ENCODE measurements around the gene CNKSR2. TPM values are rescaled to one million over a fixed set of nuclear protein-coding genes. Genes with fewer than 3 reads are reported as not detected.

CNKSR2 gene
- total RNA-seq, 1 donor: 0.99 TPM

DNA sequence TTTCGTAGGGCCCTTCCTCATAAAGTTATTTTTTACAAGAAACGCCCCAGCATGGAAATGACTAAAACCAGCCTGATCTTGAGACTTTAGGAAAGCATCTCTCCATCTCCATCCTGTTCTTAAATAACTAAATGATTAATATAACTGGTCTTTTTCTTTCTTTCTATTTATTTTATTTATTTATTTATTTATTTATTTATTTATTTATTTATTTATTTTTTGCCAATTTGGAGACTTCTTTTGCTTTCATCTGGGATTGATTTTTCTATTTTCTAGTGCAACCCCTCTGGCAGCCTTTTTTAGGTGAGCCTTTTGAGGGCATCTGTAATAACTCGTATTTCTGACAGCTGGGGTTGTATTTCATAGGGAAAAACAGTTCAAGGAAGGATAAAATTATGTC is 285.1 kb downstream of the CNKSR2 start:
- H3K4me3 ChIP-seq (ENCODE audit: low read depth, low read length): no peak overlapping the region
- TF ChIP-seq, protein P1, sequence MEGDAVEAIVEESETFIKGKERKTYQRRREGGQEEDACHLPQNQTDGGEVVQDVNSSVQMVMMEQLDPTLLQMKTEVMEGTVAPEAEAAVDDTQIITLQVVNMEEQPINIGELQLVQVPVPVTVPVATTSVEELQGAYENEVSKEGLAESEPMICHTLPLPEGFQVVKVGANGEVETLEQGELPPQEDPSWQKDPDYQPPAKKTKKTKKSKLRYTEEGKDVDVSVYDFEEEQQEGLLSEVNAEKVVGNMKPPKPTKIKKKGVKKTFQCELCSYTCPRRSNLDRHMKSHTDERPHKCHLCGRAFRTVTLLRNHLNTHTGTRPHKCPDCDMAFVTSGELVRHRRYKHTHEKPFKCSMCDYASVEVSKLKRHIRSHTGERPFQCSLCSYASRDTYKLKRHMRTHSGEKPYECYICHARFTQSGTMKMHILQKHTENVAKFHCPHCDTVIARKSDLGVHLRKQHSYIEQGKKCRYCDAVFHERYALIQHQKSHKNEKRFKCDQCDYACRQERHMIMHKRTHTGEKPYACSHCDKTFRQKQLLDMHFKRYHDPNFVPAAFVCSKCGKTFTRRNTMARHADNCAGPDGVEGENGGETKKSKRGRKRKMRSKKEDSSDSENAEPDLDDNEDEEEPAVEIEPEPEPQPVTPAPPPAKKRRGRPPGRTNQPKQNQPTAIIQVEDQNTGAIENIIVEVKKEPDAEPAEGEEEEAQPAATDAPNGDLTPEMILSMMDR (IDR thresholded peaks at IDR 0.05; ENCODE audit: insufficient read depth, low read length): no peak
- DNase-seq (ENCODE audit: low read depth): no peak

DNA sequence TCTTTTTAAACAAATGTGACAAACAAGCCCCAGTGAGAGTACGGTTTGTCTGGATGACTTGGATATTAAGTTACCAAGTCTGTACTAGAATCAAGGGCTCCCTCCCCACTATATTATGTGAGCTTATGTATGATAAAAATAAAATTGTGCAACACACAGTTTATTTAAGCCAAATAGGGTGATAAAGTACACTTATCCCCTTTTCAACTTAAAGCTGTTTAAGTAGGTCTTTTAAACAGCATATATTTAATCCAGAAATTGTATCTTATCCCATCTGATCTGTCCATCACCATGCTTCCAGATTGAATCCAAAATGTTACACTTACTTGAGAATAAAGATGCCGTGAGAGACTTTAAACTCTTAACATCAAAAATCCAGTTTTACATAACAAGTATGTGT is 285.9 kb downstream of the CNKSR2 start:
- no peak overlapping the region for H3K4me3 ChIP-seq (ENCODE audit: low read depth, low read length)
- TF ChIP-seq, protein P1 (IDR thresholded peaks at IDR 0.05; ENCODE audit: insufficient read depth, low read length): no peak
- DNase-seq (ENCODE audit: low read depth): no peak

DNA sequence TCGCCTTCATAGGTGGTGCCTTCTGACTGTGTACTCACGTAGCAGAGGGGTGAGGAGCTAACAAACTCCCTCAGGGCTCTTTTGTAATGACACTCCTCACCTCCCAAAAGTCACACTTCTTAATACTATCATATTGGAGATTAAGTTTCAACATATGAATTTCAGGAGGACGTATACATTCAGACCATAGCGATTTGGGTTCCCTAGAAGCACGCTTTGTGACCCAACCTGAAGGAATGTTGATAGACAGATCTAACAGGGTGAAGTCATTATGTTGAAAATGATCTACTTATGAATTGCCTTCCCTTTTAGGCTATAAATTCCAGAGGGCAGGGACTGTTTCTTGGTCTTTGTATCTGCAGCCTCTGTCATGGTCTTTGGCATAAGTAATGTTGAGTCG is 287.1 kb downstream of the CNKSR2 start:
- H3K4me3 ChIP-seq (ENCODE audit: low read depth, low read length): no peak overlapping the region
- no peak for DNase-seq (ENCODE audit: low read depth)
- TF ChIP-seq, protein P1 (IDR thresholded peaks at IDR 0.05; ENCODE audit: insufficient read depth, low read length): no peak

DNA sequence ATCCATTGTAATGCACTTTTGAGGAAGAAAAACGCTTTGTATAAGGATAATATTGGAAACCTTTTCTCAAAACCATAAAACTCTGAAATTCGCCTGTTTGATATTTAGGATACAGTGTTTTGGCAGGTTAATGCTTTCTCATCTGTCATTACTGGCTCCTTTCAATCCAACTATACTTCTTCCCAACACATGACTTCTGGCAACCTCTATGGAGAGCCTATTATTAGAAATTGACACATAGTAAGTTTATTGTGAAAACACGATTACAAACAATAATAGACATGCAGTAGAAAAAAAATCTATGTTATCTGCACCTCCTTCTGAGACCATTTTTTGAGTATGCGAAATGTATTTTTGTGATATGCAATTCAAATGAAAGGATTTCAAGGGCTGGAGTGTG is 288.5 kb downstream of the CNKSR2 start:
- TF ChIP-seq, protein P1 (IDR thresholded peaks at IDR 0.05; ENCODE audit: insufficient read depth, low read length): no peak

DNA sequence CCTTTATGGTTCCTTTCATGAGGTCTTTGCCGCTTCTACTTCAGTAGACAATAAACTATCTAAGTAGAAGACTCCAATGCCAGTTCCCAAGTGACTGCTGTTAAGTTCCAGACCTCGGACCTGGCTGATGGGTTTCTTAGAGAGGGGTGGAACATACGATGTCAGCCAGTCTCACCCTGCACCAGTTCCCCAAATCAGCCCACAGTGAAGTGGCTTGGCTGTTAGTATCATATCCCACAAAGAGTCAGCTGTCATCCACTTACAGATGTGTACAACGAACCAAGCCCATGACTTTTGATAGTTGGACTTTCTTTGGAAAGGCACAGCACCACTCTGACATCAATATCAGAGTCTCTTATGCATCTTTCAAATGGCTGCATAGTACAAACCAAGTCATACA is 292.0 kb downstream of the CNKSR2 start:
- H3K4me3 ChIP-seq (ENCODE audit: low read depth, low read length): no peak overlapping the region
- TF ChIP-seq, protein P1 (IDR thresholded peaks at IDR 0.05; ENCODE audit: insufficient read depth, low read length): no peak
- no peak for DNase-seq (ENCODE audit: low read depth)

More for the DNA sequence above, 288.5 kb downstream of the CNKSR2 start:
- H3K4me3 ChIP-seq (ENCODE audit: low read depth, low read length): no peak overlapping the region
- DNase-seq (ENCODE audit: low read depth): no peak

DNA sequence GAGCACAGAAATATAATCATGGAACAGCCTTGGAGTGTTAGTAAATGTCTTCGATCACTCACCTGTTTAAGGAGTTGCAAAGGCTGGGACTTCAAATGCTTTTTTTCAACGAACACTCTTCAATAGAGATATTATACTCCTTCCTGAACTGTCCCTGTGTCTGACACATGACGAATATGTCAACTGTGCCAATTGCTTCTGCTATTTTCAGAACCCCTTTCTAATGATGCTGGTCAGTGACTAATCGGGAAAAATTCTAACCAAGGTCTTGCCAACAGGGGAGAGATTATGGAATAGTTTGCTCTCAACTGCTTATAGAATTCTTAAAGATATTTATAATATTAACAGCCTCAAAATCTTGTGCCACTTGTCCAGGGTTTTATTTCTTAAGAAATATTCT is 292.5 kb downstream of the CNKSR2 start:
- no peak for DNase-seq (ENCODE audit: low read depth)
- TF ChIP-seq, protein P1 (IDR thresholded peaks at IDR 0.05; ENCODE audit: insufficient read depth, low read length): no peak
- no peak overlapping the region for H3K4me3 ChIP-seq (ENCODE audit: low read depth, low read length)

DNA sequence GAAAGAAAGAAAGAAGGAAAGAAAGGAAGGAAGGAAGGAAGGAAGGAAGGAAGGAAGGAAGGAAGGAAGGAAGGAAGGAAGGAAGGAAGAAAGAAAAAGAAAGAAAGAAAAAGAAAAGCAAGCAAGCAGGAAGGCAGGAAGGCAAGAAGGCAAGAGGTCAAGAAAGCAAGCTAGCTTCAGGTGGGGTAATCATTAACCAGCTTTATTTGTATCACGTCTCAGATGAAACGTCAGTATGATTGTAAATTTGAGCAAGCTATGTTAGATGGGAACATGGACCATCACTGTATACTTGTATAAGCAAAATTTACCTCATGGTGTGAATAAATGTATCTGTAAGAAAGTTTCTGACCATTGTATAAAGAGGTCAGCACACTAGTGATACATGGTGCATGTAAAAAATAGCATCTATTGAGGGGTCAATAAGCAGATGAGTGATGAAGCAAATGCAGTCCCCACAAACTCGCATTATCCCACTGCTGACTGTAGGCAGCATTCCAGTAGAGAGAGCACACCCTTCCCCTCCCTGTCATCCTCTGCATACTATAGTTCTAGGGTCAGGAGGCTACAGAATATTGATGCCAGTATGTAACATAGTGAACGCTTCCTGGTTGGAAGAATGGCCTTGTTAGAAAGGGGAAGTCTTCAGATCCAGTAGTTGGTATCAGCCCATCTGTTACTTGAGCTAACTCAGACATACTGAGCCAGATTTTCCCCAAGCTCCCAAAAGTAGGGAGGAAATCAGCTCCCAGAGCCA is 300.4 kb downstream of the CNKSR2 start:
- no peak overlapping the region for H3K4me3 ChIP-seq (ENCODE audit: low read depth, low read length)
- no peak for DNase-seq (ENCODE audit: low read depth)
- TF ChIP-seq, protein P1 (IDR thresholded peaks at IDR 0.05; ENCODE audit: insufficient read depth, low read length): no peak
